AG04450 (cell line): ENCODE measurements around the gene ERP44. TPM values are rescaled to one million over a fixed set of nuclear protein-coding genes. Genes with fewer than 3 reads are reported as not detected.
A peak's percentile ranks its signal among the peaks of the same experiment; 100 is the strongest.

Experiments
- CTCF ChIA-PET: fragments of 300-600, 350-600 bp; formaldehyde crosslinking; extraction: SDS; loops from one replicate; lab custom pipeline; 2022; ENCODE audit warnings: antibody characterized with exemption, inconsistent platforms; lab: Charles Lee
- POLR2A ChIA-PET: fragments of 350-600 bp; formaldehyde crosslinking; extraction: SDS; loops from one replicate; lab custom pipeline; 2021; ENCODE audit warnings: antibody characterized with exemption, inconsistent platforms; lab: Yijun Ruan, JAX
- DNase-seq: peaks from one replicate; pipeline ENCODE4 v3.0.0-alpha.2; 2011; ENCODE audit warnings: low read depth, low spot score
- H3K27ac ChIP-seq: one replicate; pipeline ENCODE4 v1.5.1; 2012; ENCODE audit warnings: low read depth, low read length, control low read depth
- H3K27me3 ChIP-seq: one replicate; pipeline ENCODE4 v1.6.0; 2012; ENCODE audit warnings: low read length; ENCODE audit not compliant: control insufficient read depth, insufficient read depth
- H3K4me3 ChIP-seq: 2 replicates; pipeline ENCODE4 v1.5.1; 2011; ENCODE audit warnings: mild to moderate bottlenecking, low read depth, low read length, control low read depth
- H3K9me3 ChIP-seq: 2 replicates; pipeline ENCODE4 v1.5.1; 2012; ENCODE audit warnings: low read length; ENCODE audit not compliant: control insufficient read depth, insufficient read depth
- CTCF ChIP-seq: IDR thresholded peaks from 2 replicates; pipeline ENCODE4 v1.5.1; 2011; ENCODE audit warnings: low read depth, low read length, control low read depth, inconsistent platforms
- polyA plus RNA-seq: library from polyadenylated mRNA; depleted of rRNA; stranded (reverse); fragments of >200 nt; gene quantifications from 2 replicates; pipeline ENCODE4 v1.2.3, GENCODE V29; 2011

ERP44 gene
- polyA plus RNA-seq, 1 experiment = 28.0 TPM

GRCh38 chr9:100111235-100111634 lies 12.4 kb upstream of the ERP44 start:
- no peak overlapping the region for H3K4me3 ChIP-seq
- peak; percentile 92 for DNase-seq

GRCh38 chr9:100108559-100108958 lies 9.8 kb upstream of the ERP44 start:
- CTCF ChIA-PET = interaction anchor here (0.6 kb wide), 1 partner anchor 114 kb away, joined by 4 read pairs; no protein-coding TSS in a partner anchor
- no peaks in the 10 kb centered on the region for H3K27me3 ChIP-seq
- DNase-seq = no peak
- H3K9me3 ChIP-seq = no peaks in the 10 kb centered on the region
- no peak for TF ChIP-seq CTCF
- no peak overlapping the region for H3K4me3 ChIP-seq
- H3K27ac ChIP-seq = no peak overlapping the region
- POLR2A ChIA-PET = no interaction called here

More at GRCh38 chr9:100111235-100111634, 12.4 kb upstream of the ERP44 start:
- CTCF ChIA-PET = interaction anchor here (0.7 to 1.2 kb wide), 3 partner anchors 10 to 214 kb away, joined by 3 to 4 read pairs (median 3); no protein-coding TSS in a partner anchor
- no peaks in the 10 kb centered on the region for H3K27me3 ChIP-seq
- H3K9me3 ChIP-seq = no peaks in the 10 kb centered on the region
- H3K27ac ChIP-seq = no peak overlapping the region
- POLR2A ChIA-PET = interaction anchor here (0.6 to 1.6 kb wide), 2 partner anchors 12 to 782 kb away, joined by 4 to 7 read pairs; partner anchors contain the start of genes ERP44 and INVS
- TF ChIP-seq CTCF = no peak

GRCh38 chr9:100106616-100107015 lies 7.8 kb upstream of the ERP44 start:
- POLR2A ChIA-PET = no interaction called here
- Histone ChIP-seq H3K27me3 (no peaks in the 10 kb centered on the region), H3K9me3 (no peaks in the 10 kb centered on the region), H3K27ac (no peak overlapping the region), H3K4me3 (no peak overlapping the region)
- CTCF ChIA-PET = no interaction called here
- no peak for TF ChIP-seq CTCF
- no peak for DNase-seq

GRCh38 chr9:100105861-100106260 lies 7.1 kb upstream of the ERP44 start:
- ChIA-PET CTCF (no interaction called here), POLR2A (interaction anchor here (0.7 kb wide), 1 partner anchor 287 kb away, joined by 3 read pairs; no protein-coding TSS in a partner anchor)
- Histone ChIP-seq H3K4me3 (no peak overlapping the region), H3K27me3 (no peaks in the 10 kb centered on the region), H3K9me3 (no peaks in the 10 kb centered on the region), H3K27ac (no peak overlapping the region)
- DNase-seq = no peak
- no peak for TF ChIP-seq CTCF

- CTCF ChIA-PET = interaction anchor here (1.3 kb wide), 1 partner anchor 77 kb away, joined by 3 read pairs; no protein-coding TSS in a partner anchor
- Histone ChIP-seq H3K9me3 (no peaks in the 10 kb centered on the region), H3K4me3 (no peak overlapping the region), H3K27ac (no peak overlapping the region), H3K27me3 (no peaks in the 10 kb centered on the region)
- POLR2A ChIA-PET = no interaction called here
- DNase-seq = peak; percentile 11
- no peak for TF ChIP-seq CTCF
Measured at GRCh38 chr9:100104314-100104713, 5.5 kb upstream of the ERP44 start.
